Fibroblast of lung (primary cell): ENCODE results near the gene UBE2K. TPM values are rescaled to one million over a fixed set of nuclear protein-coding genes. Genes with fewer than 3 reads are reported as not detected.

Experiments used
- DNase-seq, 2 donors: peaks; one replicate each; pipeline versions ENCODE4 v3.0.0 to v3.0.0-alpha.2; 2010; ENCODE audit warnings: low read depth in 2 of 2
- H2AFZ ChIP-seq: 2 replicates; pipeline ENCODE4 v1.5.1; 2012; ENCODE audit warnings: low read length, control low read depth, inconsistent platforms
- H3K27ac ChIP-seq: 2 replicates; pipeline ENCODE4 v1.5.1; 2011; ENCODE audit warnings: low read length, control low read depth; ENCODE audit not compliant: insufficient read depth
- H3K27me3 ChIP-seq: 2 replicates; pipeline ENCODE4 v1.5.1; 2011; ENCODE audit warnings: mild to moderate bottlenecking, low read length; ENCODE audit not compliant: control insufficient read depth, insufficient read depth
- H3K36me3 ChIP-seq: 2 replicates; pipeline ENCODE4 v1.5.1; 2011; ENCODE audit warnings: low read length; ENCODE audit not compliant: control insufficient read depth, insufficient read depth
- H3K4me1 ChIP-seq: 2 replicates; pipeline ENCODE4 v1.5.1; 2011; ENCODE audit warnings: low read length; ENCODE audit not compliant: control insufficient read depth, insufficient read depth; ENCODE audit errors: extremely low read depth
- H3K4me2 ChIP-seq: 2 replicates; pipeline ENCODE4 v1.5.1; 2011; ENCODE audit warnings: low read length, control low read depth; ENCODE audit not compliant: insufficient read depth; ENCODE audit errors: extremely low read depth
- H3K4me3 ChIP-seq, 4 experiments: fragments of 200-600 bp in 1 of 4; sonication (generic) in 1 of 4; replicated peaks in 1 of 4; 2 replicates each; pipeline ENCODE4 v1.5.1; 2011 to 2016; ENCODE audit warnings: low read length in 4 of 4, low read depth in 3 of 4, mild to moderate bottlenecking in 3 of 4, control low read depth in 2 of 4, inconsistent platforms in 1 of 4, mixed read lengths in 1 of 4; ENCODE audit not compliant: insufficient read depth in 1 of 4; ENCODE audit errors: control extremely low read depth in 1 of 4
- H3K79me2 ChIP-seq: 2 replicates; pipeline ENCODE4 v1.5.1; 2012; ENCODE audit warnings: mild to moderate bottlenecking, low read length, inconsistent platforms; ENCODE audit not compliant: control insufficient read depth, insufficient read depth
- H3K9ac ChIP-seq: 2 replicates; pipeline ENCODE4 v1.5.1; 2011; ENCODE audit warnings: mild to moderate bottlenecking, low read length, control low read depth; ENCODE audit not compliant: insufficient read depth
- H3K9me3 ChIP-seq: 2 replicates; pipeline ENCODE4 v1.5.1; 2012; ENCODE audit warnings: low read depth, low read length; ENCODE audit not compliant: control insufficient read depth, insufficient read depth
- H4K20me1 ChIP-seq: 2 replicates; pipeline ENCODE4 v1.5.1; 2011; ENCODE audit warnings: low read length; ENCODE audit not compliant: control insufficient read depth, insufficient read depth; ENCODE audit errors: extremely low read depth
- EZH2 ChIP-seq: IDR thresholded peaks from 2 replicates; pipeline ENCODE4 v1.5.1; 2012; ENCODE audit warnings: low read length, control low read depth, mild to moderate bottlenecking; ENCODE audit errors: missing control alignments
- polyA plus RNA-seq, 2 donors: library from polyadenylated mRNA; depleted of rRNA in 1 of 2; stranded (reverse) in 1 of 2; unstranded in 1 of 2; fragments of >200 nt; gene quantifications; 2 replicates each; pipeline ENCODE4 v1.2.1, GENCODE V29; 2011 to 2012; ENCODE audit warnings: missing spikeins in 1 of 2
- total RNA-seq: library from RNA; depleted of rRNA; stranded (reverse); fragments of >200 nt; gene quantifications from 2 replicates; pipeline ENCODE4 v1.2.1, GENCODE V29; 2014
- TF ChIP-seq, protein P1 (sequence below), 2 donors: IDR thresholded peaks in 1 of 2; conservative IDR thresholded peaks in 1 of 2; 1 replicate in 1 of 2; 2 replicates in 1 of 2; pipeline ENCODE4 v1.5.1; 2011 to 2012; ENCODE audit warnings: low read length in 2 of 2, control low read depth in 1 of 2, inconsistent platforms in 1 of 2, low read depth in 1 of 2, mild to moderate bottlenecking in 1 of 2

UBE2K gene
- total and polyA plus RNA-seq, 2 donors (not counting 1 experiment from before 2014, with no cell fraction given), result 15.0 to 122 TPM

DNA sequence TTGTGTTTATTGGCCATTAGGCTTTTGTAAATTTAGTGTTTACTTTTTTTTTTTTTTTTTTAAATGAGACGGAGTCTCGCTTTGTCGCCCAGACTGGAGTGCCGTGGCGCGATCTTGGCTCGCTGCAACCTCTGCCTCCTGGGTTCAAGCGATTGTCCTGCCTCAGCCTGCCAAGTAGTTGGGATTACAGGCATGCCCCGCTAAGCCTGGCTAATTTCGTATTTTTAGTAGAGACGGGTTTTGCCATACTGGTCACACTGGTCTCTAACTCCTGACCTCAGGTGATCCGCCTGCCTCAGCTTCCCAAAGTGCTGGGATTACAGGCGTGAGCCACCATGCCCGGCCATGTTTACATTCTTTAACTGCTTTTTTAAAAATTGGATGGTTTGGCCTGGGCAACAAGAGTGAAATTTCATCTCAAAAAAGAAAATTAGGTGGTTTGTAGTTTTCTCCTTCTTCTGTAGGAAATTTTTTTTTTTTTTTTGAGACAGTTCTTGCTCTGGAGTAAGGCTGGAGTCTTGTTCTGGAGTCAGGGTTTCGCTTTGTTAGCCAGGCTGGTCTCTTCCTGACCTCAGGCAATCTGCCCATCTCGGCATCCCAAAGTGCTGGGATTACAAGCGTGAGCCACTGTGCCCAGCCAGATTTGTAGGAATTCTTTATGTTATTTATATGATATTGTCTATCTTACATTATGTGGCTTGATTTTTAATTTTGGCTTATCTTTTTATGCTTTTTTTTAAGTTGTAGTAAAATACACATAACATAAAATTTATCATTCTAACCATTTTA, 15.1 kb downstream of the UBE2K start:
- no peak overlapping the region for H2AFZ ChIP-seq
- no peak for TF ChIP-seq EZH2
- TF ChIP-seq, protein P1, sequence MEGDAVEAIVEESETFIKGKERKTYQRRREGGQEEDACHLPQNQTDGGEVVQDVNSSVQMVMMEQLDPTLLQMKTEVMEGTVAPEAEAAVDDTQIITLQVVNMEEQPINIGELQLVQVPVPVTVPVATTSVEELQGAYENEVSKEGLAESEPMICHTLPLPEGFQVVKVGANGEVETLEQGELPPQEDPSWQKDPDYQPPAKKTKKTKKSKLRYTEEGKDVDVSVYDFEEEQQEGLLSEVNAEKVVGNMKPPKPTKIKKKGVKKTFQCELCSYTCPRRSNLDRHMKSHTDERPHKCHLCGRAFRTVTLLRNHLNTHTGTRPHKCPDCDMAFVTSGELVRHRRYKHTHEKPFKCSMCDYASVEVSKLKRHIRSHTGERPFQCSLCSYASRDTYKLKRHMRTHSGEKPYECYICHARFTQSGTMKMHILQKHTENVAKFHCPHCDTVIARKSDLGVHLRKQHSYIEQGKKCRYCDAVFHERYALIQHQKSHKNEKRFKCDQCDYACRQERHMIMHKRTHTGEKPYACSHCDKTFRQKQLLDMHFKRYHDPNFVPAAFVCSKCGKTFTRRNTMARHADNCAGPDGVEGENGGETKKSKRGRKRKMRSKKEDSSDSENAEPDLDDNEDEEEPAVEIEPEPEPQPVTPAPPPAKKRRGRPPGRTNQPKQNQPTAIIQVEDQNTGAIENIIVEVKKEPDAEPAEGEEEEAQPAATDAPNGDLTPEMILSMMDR (conservative IDR thresholded peaks at IDR 0.05 in 1 of 2, IDR thresholded peaks at IDR 0.05 in 1 of 2; ENCODE audit: low read depth in 1 of 2, low read length in 2 of 2), result no peak
- H4K20me1 ChIP-seq, result no peaks in the 10 kb centered on the region
- no peaks in the 10 kb centered on the region for H3K36me3 ChIP-seq
- H3K4me2 ChIP-seq, result no peak overlapping the region
- H3K79me2 ChIP-seq, result peaks cover 82% of the 10 kb centered on the region
- H3K4me1 ChIP-seq, result peaks cover 2% of the 10 kb centered on the region
- DNase-seq, result peak in 1 of 2 donors; percentile 31
- H3K9ac ChIP-seq, result no peak overlapping the region
- no peak overlapping the region for H3K4me3 ChIP-seq
- H3K9me3 ChIP-seq, result no peaks in the 10 kb centered on the region
- no peak overlapping the region for H3K27ac ChIP-seq
- no peaks in the 10 kb centered on the region for H3K27me3 ChIP-seq

DNA sequence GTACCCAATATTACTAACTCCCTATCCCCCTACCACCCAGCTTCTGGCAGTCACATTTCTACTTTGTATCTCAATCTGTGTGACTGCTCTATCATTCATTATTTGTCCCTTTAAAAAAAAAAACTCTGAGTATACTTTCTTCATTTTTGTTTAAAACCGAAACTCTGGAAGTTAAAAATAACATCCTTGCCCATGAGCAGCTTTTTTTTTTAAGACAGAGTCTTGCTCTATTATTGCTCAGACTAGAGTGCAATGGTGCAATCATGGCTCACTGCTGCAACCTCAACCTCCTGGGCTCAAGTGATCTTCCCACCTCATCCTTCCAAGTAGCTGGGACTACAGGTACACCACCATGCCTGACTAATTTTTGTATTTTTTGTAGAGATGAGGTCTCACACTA, 15.8 kb downstream of the UBE2K start:
- Histone ChIP-seq H3K27me3 (no peaks in the 10 kb centered on the region), H3K79me2 (peaks cover 82% of the 10 kb centered on the region), H4K20me1 (no peaks in the 10 kb centered on the region), H3K36me3 (no peaks in the 10 kb centered on the region), H3K4me2 (no peak overlapping the region), H3K4me3 (no peak overlapping the region), H3K9me3 (no peaks in the 10 kb centered on the region), H3K27ac (peak overlapping the region; percentile 32), H3K9ac (no peak overlapping the region), H2AFZ (no peak overlapping the region), H3K4me1 (peaks cover 2% of the 10 kb centered on the region)
- no peak for TF ChIP-seq EZH2
- TF ChIP-seq, protein P1 (conservative IDR thresholded peaks at IDR 0.05 in 1 of 2, IDR thresholded peaks at IDR 0.05 in 1 of 2; ENCODE audit: low read depth in 1 of 2, low read length in 2 of 2), result no peak
- DNase-seq, result peak in 1 of 2 donors; percentile 81

DNA sequence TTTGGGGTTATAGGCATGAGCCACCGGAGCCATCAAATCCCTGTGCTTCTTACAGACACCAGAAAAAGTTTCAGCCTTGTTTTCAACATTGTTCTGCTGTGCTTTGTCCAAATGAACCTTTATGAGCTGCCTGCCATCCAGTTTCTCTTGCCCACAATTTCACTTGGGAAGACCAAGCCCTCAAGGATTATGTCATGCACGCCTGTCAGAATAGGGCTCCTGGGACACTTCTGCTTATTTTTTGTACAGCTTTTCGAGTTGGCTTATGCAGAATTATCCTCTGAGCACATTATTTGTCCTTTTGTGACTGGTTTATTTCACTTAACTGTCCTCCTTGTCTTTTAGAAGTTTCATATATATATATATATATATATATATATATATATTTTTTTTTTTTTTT, 16.2 kb downstream of the UBE2K start:
- TF ChIP-seq EZH2, result no peak
- TF ChIP-seq, protein P1 (conservative IDR thresholded peaks at IDR 0.05 in 1 of 2, IDR thresholded peaks at IDR 0.05 in 1 of 2; ENCODE audit: low read depth in 1 of 2, low read length in 2 of 2), result no peak
- peaks cover 2% of the 10 kb centered on the region for H3K4me1 ChIP-seq
- H4K20me1 ChIP-seq, result no peaks in the 10 kb centered on the region
- no peak overlapping the region for H3K4me3 ChIP-seq
- H3K27me3 ChIP-seq, result no peaks in the 10 kb centered on the region
- no peak overlapping the region for H3K4me2 ChIP-seq
- H3K79me2 ChIP-seq, result peaks cover 82% of the 10 kb centered on the region
- H3K9me3 ChIP-seq, result no peaks in the 10 kb centered on the region
- H3K27ac ChIP-seq, result peak overlapping the region; percentile 32
- no peak overlapping the region for H3K9ac ChIP-seq
- H3K36me3 ChIP-seq, result no peaks in the 10 kb centered on the region
- H2AFZ ChIP-seq, result no peak overlapping the region
- DNase-seq, result no peak
